Measurements from ENCODE around the gene UBAP2L.
"Not testable (repeated sequence)": the region's sequence is repeated elsewhere in the genome, so short reads cannot be mapped to it uniquely, and the experiment has no call there.

Gene UBAP2L

DNA sequence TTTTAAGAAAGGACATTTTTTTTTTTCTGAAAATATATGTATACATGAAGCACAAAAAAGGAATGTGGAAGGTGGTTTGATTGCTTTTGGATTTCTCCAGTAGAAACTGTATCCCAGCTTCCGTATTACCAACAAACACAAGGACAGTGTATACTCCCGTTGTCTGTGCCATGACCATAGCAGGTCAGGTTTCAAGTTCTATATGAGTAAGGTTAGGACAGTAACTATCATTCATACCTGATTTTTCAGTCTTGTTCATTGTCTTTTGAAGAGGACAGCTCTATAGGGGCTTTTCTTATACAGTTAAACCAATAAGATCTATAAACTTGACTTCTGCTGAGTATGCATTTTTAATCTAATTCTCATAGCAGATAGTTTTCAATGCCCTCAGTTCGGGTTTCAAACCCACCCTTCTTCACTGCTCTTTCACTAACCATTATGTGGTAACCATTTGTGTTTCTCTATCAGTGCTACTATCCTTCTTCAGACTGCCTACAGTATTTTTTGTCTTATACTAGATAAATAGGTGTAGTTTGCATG is 19.6 kb downstream of the UBAP2L start:
- DNase-seq (ENCODE audit: low read depth), result no peak

DNA sequence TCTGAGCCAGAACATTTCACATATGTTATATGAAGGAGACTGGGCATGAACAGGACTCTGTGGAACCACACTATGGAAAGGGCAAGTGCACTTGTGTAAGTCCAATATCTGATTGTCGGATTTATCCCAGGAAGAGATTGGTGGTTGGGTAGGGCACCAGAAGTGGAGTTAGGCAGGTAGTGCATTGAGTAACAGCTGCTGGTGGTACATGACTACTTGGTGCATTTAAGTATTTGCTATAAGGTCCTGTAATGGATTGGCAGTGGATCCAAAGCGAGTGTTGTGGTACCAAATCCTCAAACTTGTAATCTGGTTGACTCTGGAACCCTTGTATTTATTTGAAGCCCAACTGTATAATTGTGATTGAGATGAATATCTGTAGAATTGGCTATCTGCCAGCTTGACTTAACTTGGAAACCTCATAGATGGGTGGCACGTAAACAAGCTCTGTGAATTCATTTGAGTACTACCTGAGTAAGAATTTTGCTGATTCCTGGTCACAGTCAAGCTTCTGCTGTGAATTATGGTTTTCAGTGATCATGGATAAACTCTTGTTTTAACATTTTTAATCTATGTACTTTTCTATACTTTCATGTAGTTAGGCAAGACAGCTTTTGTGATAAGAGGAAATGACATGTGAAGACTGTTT is 21.1 kb downstream of the UBAP2L start:
- no peak for DNase-seq (ENCODE audit: low read depth)

GRCh38 chr1:154253671-154254070 is 32.9 kb downstream of the UBAP2L start:
- DNase-seq (ENCODE audit: low read depth), result no peak

DNA sequence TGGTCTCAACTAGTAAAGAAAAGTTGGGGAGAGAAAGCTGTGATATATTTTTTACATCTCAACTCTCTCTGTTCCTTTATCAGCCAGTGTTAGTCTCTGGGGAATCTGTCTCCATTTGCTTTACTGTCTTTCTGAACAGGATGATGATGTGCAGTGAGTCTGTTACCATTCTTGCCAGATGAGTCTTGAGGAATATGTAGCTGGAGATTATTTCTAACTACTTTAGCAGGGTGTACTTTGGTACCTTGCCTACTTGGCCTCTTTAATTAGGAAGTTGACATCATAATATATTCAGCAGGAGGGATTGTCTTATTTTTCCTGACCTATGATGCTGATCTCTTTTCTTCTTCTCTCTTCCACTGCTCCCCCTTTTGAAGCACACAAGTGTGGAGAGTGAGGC is 35.9 kb downstream of the UBAP2L start:
- DNase-seq (ENCODE audit: low read depth), result no peak

DNA sequence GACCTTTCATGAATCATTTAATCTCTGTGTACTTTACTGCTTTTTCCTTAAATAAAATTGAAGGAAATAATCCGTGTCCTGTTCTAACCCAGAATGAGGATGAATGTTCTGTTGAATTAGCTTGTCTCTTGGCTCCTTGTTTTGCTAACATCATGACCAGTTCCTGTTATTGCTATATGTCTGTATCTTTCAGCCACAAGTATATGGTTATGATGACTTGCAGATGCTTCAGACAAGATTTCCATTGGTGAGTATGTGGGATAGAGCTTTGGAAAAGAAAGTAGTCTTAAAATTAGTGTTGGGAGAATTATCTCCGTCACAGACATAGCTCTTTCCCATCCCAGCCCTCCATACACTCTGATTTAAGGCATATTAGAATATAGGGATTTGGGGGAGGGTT is 38.0 kb downstream of the UBAP2L start:
- no peak for DNase-seq (ENCODE audit: low read depth)

DNA sequence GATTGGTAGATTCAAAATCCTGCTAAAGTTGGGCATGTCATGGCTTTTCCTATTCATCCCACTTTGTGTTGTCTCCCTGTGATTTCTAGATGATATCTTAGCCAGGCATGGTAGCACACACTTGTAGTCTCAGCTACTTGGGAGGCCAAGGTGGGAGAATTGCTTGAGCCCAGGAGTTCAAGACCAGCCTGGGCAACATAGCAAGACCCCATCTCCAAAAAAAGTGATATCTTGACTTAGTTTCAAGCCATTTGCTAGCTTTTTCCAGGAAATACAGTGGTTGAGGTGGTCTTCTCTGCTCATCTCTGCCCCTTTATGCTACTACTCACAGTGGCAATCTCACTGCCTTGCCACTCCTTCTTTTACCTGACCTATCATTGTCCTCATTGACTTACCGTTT is 39.4 kb downstream of the UBAP2L start:
- DNase-seq (ENCODE audit: low read depth), result no peak

DNA sequence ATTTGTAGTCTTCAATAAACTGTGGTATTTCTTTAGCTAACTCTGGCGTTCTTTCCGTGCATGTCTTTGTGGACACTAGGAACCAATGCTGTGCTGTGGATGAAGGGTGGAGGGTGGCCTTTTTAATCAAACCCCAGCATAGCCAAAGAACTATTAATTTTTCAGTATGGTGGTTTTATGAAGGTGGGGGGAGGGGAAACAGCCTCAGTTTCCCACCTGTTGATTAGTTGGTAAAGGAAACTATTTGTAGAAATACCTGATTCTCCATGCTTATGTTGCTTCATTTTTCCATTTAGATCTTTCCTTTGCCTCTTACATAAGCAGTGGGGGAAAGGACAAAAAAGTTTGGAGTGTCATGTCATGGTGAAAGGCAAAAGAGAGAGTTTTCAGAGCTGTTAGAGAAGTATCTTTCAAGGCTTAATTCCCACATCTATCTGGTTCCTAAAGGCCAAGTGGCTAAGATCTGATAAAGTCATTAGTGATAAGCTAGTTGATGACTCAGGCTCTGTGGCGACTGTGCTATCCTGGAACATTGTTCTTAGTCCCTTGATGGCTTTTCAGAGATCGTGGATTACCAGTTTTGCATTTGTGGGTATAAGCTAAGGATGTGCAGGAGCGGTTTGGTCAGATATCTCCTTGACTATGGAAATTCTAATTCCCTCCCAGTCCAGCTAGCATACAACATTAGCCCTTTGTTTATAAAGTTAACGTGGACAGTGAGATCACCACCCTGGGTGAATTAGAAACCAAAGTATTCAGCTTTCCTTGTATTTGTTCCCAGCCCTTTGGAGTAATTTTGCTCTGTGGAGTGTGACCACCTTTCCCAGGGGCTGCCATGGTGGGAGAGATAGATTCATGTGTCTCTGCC is 42.9 kb downstream of the UBAP2L start:
- no peak for DNase-seq (ENCODE audit: low read depth)

DNA sequence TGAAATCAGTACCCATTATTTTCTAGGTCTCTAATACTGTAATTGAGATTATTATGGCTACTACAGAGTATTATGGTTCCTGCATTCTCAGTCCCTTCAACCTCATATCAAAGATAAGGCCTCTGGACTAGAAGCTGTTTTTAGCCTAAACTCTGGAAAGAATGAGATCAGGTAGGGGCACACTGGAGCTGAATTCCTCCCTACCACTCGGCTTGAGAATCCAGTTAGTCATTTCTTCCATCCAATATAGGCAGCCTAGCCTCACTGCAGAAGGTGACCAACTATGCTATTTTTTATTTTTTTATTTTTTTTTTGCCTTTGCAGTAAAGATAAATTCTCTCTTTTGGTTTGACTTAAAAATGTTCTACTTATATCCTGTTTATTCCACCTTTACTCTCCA is 43.7 kb downstream of the UBAP2L start:
- DNase-seq (ENCODE audit: low read depth), result no peak

GRCh38 chr1:154265586-154265985 is 44.8 kb downstream of the UBAP2L start:
- no peak for DNase-seq (ENCODE audit: low read depth)

- DNase-seq (ENCODE audit: low read depth), result no peak
Measured at GRCh38 chr1:154270833-154271232, 50.1 kb downstream of the UBAP2L start.

- peak; percentile 91 for DNase-seq (ENCODE audit: low read depth)
Measured at GRCh38 chr1:154272217-154272998, 51.7 kb downstream of the UBAP2L start, which contains the start of gene HAX1. Gene HAX1, plus strand, starts transcription at chr1:154272629. Its CDS starts 95 bp downstream, at chr1:154272724.

GRCh38 chr1:154272999-154273563 is 52.3 kb downstream of the UBAP2L start:
- no peak for DNase-seq (ENCODE audit: low read depth)

DNA sequence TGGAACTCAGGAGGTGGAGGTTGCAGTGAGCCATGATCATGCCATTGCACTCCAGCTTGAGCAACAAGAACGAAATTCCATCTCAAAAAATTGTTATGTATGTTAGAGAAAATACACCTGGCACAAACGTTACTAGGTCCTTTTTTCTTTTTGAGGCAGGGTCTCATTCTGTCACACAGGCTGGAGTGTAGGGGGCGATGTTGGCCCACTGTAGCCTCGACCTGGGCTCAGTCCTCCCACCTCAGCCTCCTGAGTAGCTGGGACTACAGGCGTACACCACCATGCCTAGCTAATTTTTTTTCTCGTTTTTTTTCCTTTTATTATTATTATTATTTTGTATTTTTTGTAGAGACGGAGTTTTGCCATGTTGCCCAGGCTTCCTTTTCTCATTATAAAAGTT is 56.0 kb downstream of the UBAP2L start:
- no peak for DNase-seq (ENCODE audit: low read depth)

DNA sequence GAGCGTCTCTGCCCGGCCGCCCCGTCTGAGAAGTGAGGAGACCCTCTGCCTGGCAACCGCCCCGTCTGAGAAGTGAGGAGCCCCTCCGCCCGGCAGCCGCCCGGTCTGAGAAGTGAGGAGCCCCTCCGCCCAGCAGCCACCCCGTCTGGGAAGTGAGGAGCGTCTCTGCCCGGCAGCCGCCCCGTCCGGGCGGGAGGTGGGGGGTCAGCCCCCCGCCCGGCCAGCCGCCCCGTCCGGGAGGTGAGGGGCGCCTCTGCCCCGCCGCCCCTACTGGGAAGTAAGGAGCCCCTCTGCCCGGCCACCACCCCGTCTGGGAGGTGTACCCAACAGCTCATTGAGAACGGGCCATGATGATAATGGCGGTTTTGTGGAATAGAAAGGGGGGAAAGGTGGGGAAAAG is 66.8 kb downstream of the UBAP2L start:
- not testable (repeated sequence) for DNase-seq (ENCODE audit: low read depth)

DNA sequence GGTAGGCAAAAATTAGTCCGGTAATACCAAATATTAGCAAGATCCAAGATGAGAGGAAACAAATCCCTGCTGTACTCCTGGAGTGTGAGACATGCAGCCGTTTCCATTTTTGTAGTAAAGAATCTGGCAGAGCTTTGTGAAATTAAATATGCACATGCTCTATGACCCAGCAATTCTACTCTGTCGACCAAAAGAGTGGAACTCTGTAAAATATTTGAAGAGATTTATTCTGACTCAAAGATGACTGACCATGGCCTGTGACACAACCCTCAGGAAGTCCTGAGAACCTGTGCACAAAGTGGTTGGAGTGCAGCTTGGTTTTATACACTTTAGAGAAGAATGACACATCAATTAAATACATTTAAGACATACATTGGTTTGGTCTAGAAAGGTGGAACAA is 67.9 kb downstream of the UBAP2L start:
- no peak for DNase-seq (ENCODE audit: low read depth)

- no peak for DNase-seq (ENCODE audit: low read depth)
Measured at GRCh38 chr1:154290921-154291320, 70.2 kb downstream of the UBAP2L start.

DNA sequence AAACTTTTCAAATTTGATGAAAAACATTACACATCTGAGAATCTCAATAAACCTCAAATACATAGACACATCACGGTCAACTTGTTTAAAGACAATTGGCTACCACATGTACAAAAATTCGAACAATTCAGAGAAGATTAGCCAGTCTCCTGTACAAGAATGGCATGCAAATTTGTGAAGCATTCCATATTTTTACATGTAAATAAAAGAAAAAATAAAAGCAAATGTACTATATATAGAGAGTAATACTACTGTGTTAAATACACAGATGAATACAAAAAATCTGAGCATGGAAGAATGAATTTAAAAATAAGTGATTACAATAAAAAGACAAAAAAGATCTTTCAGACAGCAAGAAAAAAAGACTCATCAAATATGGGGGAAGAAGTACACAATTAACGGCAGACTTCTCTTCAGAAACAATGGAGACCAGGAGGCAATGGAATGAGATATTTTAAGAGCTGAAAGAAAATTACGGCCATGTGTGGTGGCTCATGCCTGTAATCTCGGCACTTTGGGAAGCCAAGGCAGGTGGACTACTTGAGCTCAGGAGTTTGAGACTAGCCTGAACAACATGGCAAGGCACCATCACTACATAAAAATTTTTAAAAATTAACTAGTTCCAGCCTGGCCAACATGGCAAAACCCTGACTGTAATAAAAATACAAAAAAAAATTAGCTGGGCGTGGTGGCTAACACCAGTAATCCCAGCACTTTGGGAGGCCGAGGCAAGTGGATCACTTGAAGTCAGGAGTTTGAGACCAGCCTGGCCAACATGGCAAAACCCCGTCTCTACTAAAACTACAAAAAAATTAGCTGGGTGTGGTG is 74.9 kb downstream of the UBAP2L start:
- no peak for DNase-seq (ENCODE audit: low read depth)

- DNase-seq (ENCODE audit: low read depth), result no peak
Measured at GRCh38 chr1:154301582-154301981, 80.8 kb downstream of the UBAP2L start.

DNA sequence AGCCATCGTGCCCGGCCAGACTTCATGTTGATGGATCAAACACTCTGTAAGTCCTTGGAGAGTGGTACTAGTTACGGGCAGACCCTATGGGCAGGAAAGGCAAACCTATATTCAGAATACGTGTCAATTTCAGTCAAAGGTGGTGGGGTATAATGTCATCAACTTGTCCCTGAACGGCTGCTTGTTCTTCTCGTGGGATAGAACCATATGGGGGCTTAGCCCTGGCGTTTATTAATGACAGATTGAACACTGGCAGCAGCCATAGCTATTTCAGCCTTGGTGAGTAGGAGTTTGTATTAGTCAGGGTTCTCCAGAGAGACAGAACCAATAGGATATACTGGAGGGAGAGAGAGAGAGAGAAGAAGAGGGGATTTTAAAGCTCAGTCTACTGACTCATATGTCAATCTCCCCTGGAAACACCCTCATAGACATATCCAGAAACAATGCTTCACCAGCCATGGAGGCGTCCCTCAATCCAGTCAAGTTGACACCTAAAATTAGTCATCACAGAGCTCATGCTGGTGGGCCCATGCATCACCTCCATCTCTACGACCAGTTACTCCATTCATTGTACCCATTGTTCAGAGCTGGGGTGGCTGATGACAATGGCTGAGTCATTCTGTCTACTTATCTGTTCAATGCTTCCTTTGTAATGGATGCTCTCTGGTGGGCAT is 84.0 kb downstream of the UBAP2L start:
- DNase-seq (ENCODE audit: low read depth), result no peak

DNA sequence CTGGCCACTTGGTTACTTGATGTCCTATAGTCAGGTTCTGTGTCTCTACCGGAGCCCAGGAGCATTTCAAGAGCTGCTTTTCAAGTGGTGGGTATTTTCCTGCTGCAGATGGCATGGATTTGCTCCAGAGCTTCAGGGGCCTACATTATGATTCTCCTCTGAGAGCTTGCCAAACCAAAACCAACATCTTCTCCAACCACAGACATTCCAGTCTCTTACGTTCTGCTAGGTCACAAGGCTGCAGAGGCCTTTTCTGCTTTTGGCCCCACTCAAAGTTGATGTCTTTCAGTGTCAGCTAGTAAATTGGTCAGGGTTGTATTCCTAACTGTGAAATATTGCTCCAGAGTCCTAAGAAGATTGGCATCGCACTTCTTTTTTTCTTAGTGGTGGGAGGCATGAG is 85.4 kb downstream of the UBAP2L start:
- no peak for DNase-seq (ENCODE audit: low read depth)

Data from activated T-helper 1 cell treated with Interleukin-2 at 50 U/mL for 16 hours (primary cell).